ENCODE measurements around the gene MRC2. TPM values are rescaled to one million over a fixed set of nuclear protein-coding genes. Genes with fewer than 3 reads are reported as not detected.

The MRC2 gene
- total RNA-seq, 1 donor from 2014 or later: 361 TPM

DNA sequence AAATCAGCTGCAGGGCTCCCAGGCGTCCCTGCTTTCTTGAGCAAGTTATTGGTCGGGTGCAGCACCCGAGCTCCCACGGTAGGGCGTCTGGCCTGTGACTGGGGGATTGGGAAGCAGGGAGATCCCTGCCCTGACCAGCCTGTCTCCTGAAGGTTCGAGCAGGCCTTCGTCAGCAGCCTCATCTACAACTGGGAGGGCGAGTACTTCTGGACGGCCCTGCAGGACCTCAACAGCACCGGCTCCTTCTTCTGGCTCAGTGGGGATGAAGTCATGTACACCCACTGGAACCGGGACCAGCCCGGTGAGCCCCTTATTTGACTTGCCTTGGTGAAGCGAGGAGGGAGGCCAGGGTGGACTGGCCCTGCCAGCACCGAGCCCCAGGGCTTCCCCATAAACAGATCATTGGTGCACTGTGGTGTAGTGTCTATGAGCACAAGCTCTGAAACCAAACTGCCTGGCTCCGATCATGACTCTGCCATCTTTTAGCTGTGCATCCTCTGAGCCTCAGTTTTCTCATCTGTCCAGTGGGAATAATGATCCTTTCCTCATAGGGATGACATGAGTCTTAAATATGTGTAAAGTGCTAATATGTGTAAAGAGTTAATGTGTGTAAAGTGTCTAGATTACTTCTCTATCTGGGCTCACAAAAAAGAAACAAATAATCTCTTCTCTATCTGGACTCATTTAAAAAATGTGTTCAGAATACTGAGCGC lies 48.9 kb downstream of the MRC2 start:
- no peak for TF ChIP-seq EZH2 (IDR thresholded peaks at IDR 0.05; ENCODE audit: insufficient read depth, low read length)
- TF ChIP-seq, protein P1, sequence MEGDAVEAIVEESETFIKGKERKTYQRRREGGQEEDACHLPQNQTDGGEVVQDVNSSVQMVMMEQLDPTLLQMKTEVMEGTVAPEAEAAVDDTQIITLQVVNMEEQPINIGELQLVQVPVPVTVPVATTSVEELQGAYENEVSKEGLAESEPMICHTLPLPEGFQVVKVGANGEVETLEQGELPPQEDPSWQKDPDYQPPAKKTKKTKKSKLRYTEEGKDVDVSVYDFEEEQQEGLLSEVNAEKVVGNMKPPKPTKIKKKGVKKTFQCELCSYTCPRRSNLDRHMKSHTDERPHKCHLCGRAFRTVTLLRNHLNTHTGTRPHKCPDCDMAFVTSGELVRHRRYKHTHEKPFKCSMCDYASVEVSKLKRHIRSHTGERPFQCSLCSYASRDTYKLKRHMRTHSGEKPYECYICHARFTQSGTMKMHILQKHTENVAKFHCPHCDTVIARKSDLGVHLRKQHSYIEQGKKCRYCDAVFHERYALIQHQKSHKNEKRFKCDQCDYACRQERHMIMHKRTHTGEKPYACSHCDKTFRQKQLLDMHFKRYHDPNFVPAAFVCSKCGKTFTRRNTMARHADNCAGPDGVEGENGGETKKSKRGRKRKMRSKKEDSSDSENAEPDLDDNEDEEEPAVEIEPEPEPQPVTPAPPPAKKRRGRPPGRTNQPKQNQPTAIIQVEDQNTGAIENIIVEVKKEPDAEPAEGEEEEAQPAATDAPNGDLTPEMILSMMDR (IDR thresholded peaks at IDR 0.05; ENCODE audit: insufficient read depth, low read depth, low read length): no peak
- H3K9me3 ChIP-seq (ENCODE audit: insufficient read depth, low read depth, low read length): no peaks in the 10 kb centered on the region
- DNase-seq (ENCODE audit: low read depth) (no peak), FAIRE-seq (no peak)
- H3K9ac ChIP-seq (ENCODE audit: low read length): no peak overlapping the region
- no peaks in the 10 kb centered on the region for H3K27me3 Mint-ChIP-seq (ENCODE audit: low read depth, unreplicated experiment)
- peaks cover 51% of the 10 kb centered on the region for H4K20me1 ChIP-seq (ENCODE audit: insufficient read depth, low read length)
- H3K27me3 ChIP-seq (ENCODE audit: insufficient read depth, low read length): no peaks in the 10 kb centered on the region
- no peaks in the 10 kb centered on the region for H3K4me1 ChIP-seq (ENCODE audit: insufficient read depth, low read length)
- H3K4me1 Mint-ChIP-seq (ENCODE audit: low read depth, unreplicated experiment): no peaks in the 10 kb centered on the region
- H3K36me3 Mint-ChIP-seq (ENCODE audit: low read depth, unreplicated experiment): peaks cover 31% of the 10 kb centered on the region
- no peaks in the 10 kb centered on the region for H3K9me3 Mint-ChIP-seq (ENCODE audit: unreplicated experiment)
- H3K4me3 ChIP-seq (ENCODE audit: insufficient read depth, low read depth, low read length): no peak overlapping the region
- peaks cover 2% of the 10 kb centered on the region for H3K79me2 ChIP-seq (ENCODE audit: insufficient read depth, low read length)
- H3K36me3 ChIP-seq (ENCODE audit: insufficient read depth, low read length): peaks cover 34% of the 10 kb centered on the region
- H3K4me2 ChIP-seq (ENCODE audit: low read length): no peak overlapping the region
- no peak overlapping the region for H3K27ac Mint-ChIP-seq (ENCODE audit: unreplicated experiment)
- H2AFZ ChIP-seq (ENCODE audit: low read depth, low read length): no peak overlapping the region
- no peak overlapping the region for H3K4me3 Mint-ChIP-seq (ENCODE audit: unreplicated experiment)
- no peak overlapping the region for H3K27ac ChIP-seq (ENCODE audit: low read depth, low read length)

DNA sequence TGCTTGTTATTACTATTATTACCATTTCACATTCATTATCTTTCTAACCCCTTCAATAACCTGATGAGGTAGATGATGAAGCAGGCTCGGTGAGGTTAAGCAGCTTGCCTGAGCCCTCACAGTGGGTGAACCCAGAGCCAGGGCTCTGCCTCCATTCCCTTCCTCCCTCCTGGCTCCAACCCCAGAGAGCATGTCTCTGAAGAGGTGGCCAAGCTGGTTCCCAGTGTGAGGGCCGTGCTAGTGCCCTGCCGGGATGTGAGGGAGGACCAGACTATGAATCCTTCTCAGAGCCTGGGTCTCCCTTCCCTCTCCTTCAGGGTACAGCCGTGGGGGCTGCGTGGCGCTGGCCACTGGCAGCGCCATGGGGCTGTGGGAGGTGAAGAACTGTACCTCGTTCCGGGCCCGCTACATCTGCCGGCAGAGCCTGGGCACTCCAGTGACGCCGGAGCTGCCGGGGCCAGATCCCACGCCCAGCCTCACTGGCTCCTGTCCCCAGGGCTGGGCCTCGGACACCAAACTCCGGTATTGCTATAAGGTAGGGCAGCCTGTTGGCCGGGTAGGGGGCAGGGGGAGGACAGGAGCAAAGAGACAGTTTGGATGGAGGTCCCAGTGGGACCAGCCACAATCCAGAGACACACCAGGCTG lies 49.6 kb downstream of the MRC2 start:
- DNase-seq (ENCODE audit: low read depth): no peak
- H3K4me2 ChIP-seq (ENCODE audit: low read length): no peak overlapping the region
- H3K9ac ChIP-seq (ENCODE audit: low read length): no peak overlapping the region
- H3K27ac ChIP-seq (ENCODE audit: low read depth, low read length): no peak overlapping the region
- Mint-ChIP-seq H3K27me3 (ENCODE audit: low read depth, unreplicated experiment) (no peaks in the 10 kb centered on the region), H3K9me3 (ENCODE audit: unreplicated experiment) (no peaks in the 10 kb centered on the region), H3K36me3 (ENCODE audit: low read depth, unreplicated experiment) (peaks cover 31% of the 10 kb centered on the region), H3K27ac (ENCODE audit: unreplicated experiment) (no peak overlapping the region), H3K4me1 (ENCODE audit: low read depth, unreplicated experiment) (no peaks in the 10 kb centered on the region), H3K4me3 (ENCODE audit: unreplicated experiment) (no peak overlapping the region)
- no peak overlapping the region for H2AFZ ChIP-seq (ENCODE audit: low read depth, low read length)
- H4K20me1 ChIP-seq (ENCODE audit: insufficient read depth, low read length): peaks cover 44% of the 10 kb centered on the region
- no peak overlapping the region for H3K4me3 ChIP-seq (ENCODE audit: insufficient read depth, low read depth, low read length)
- no peaks in the 10 kb centered on the region for H3K9me3 ChIP-seq (ENCODE audit: insufficient read depth, low read depth, low read length)
- no peak for FAIRE-seq
- H3K79me2 ChIP-seq (ENCODE audit: insufficient read depth, low read length): no peaks in the 10 kb centered on the region
- TF ChIP-seq, protein P1 (IDR thresholded peaks at IDR 0.05; ENCODE audit: insufficient read depth, low read depth, low read length): no peak
- TF ChIP-seq EZH2 (IDR thresholded peaks at IDR 0.05; ENCODE audit: insufficient read depth, low read length): no peak
- H3K36me3 ChIP-seq (ENCODE audit: insufficient read depth, low read length): peaks cover 38% of the 10 kb centered on the region
- H3K27me3 ChIP-seq (ENCODE audit: insufficient read depth, low read length): no peaks in the 10 kb centered on the region
- H3K4me1 ChIP-seq (ENCODE audit: insufficient read depth, low read length): no peaks in the 10 kb centered on the region
